ENCODE measurements around the gene KPNA1. TPM values are rescaled to one million over a fixed set of nuclear protein-coding genes. Genes with fewer than 3 reads are reported as not detected.

The KPNA1 gene
- total RNA-seq, 1 donor from 2014 or later: 86.1 TPM

- H3K9me3 Mint-ChIP-seq (ENCODE audit: unreplicated experiment): no peaks in the 10 kb centered on the region
- H3K4me1 Mint-ChIP-seq (ENCODE audit: low read depth, unreplicated experiment): no peaks in the 10 kb centered on the region
- no peak overlapping the region for H3K27ac Mint-ChIP-seq (ENCODE audit: unreplicated experiment)
- DNase-seq: no peak
- no peak overlapping the region for H3K4me3 Mint-ChIP-seq (ENCODE audit: unreplicated experiment)
- H3K36me3 Mint-ChIP-seq (ENCODE audit: unreplicated experiment): no peaks in the 10 kb centered on the region
- no peak for TF ChIP-seq CTCF (IDR thresholded peaks at IDR 0.05; ENCODE audit: partially characterized antibody, unreplicated experiment)
- no peaks in the 10 kb centered on the region for H3K27me3 Mint-ChIP-seq (ENCODE audit: unreplicated experiment)
Measured at GRCh38 chr3:122469659-122470058, 45.1 kb downstream of the KPNA1 start.

DNA sequence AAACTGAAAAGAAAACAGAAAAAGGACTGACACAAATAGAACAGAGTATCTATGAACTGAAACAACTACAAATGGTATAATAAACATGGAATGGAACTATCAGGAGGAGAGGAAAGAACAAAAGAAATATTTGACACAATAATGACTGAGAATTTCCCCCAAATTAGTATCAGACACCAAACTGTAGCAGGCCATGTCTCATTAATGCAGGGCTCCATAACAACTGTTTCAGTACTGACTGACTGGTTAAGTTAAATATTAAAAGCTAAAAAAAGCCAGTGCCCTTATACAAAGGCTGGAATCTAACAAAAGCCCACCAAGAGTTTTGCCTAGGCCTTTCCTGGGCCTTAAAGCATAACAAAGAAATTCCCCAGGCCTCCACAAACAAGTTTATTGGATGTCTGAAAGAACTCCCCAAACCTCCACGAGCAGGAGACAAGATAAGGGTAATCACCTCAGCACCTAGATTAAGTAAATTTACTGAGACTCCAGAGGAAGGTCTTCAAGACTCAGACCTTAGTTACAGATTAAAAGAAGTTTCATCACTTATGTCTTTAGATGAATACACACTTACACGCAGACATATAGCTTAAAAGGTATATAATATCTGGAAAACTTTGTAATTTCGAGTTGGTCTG, 45.7 kb downstream of the KPNA1 start:
- TF ChIP-seq CTCF (IDR thresholded peaks at IDR 0.05; ENCODE audit: partially characterized antibody, unreplicated experiment): no peak

DNA sequence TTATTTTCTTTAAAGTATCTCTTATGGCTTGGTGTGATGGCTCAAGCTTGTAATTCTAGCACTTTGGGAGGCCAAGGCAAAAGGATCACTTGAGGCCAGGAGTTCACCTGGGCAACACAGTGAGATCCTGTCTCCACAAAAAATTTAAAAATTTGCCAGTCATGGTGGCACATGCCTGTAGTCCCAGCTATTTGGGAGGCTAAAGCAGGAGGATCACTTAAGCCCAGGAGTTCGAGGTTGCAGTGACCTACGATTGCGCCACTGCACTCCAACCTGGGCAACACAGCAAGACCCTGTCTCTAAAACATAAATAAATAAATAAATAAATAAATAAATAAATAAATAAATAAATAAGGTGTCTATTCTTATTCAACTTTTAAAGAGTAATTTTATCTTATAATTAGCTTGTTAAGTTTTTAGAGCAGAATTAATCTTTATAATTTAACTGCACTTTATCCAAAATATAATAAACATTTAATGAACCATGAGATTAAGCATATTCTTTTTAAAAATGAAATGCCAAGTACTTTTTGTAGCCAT, 48.0 kb downstream of the KPNA1 start:
- H3K36me3 Mint-ChIP-seq (ENCODE audit: unreplicated experiment): no peaks in the 10 kb centered on the region

More for the DNA sequence above, 45.7 kb downstream of the KPNA1 start:
- Mint-ChIP-seq H3K4me3 (ENCODE audit: unreplicated experiment) (no peak overlapping the region), H3K27ac (ENCODE audit: unreplicated experiment) (no peak overlapping the region), H3K27me3 (ENCODE audit: unreplicated experiment) (no peaks in the 10 kb centered on the region), H3K9me3 (ENCODE audit: unreplicated experiment) (no peaks in the 10 kb centered on the region), H3K36me3 (ENCODE audit: unreplicated experiment) (no peaks in the 10 kb centered on the region), H3K4me1 (ENCODE audit: low read depth, unreplicated experiment) (no peaks in the 10 kb centered on the region)
- DNase-seq: no peak

DNA sequence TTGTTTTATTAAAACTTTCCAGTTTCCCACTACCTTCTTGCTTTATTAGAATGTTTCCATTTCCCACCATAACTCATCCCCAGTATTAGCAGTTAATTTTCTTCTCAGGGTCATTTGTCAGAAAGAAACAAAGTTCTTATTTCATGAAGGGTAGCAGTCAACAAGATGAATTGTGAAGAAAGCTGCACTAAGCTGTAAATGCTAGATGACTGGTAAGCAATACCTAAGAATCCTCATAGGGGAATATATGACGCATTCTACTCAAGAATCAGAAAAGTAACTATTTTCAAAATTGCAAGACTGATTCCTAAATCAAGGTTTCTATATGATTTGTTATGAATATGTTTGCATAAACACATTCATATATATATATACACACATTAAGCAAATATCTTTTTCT, 50.1 kb downstream of the KPNA1 start:
- H3K36me3 Mint-ChIP-seq (ENCODE audit: unreplicated experiment): no peaks in the 10 kb centered on the region
- H3K4me1 Mint-ChIP-seq (ENCODE audit: low read depth, unreplicated experiment): no peaks in the 10 kb centered on the region
- H3K27ac Mint-ChIP-seq (ENCODE audit: unreplicated experiment): no peak overlapping the region
- TF ChIP-seq CTCF (IDR thresholded peaks at IDR 0.05; ENCODE audit: partially characterized antibody, unreplicated experiment): no peak
- no peak for DNase-seq
- H3K27me3 Mint-ChIP-seq (ENCODE audit: unreplicated experiment): no peaks in the 10 kb centered on the region
- H3K4me3 Mint-ChIP-seq (ENCODE audit: unreplicated experiment): no peak overlapping the region
- H3K9me3 Mint-ChIP-seq (ENCODE audit: unreplicated experiment): peaks cover under 1% of the 10 kb centered on the region

More for the DNA sequence above, 48.0 kb downstream of the KPNA1 start:
- Mint-ChIP-seq H3K27ac (ENCODE audit: unreplicated experiment) (no peak overlapping the region), H3K27me3 (ENCODE audit: unreplicated experiment) (no peaks in the 10 kb centered on the region), H3K4me1 (ENCODE audit: low read depth, unreplicated experiment) (no peaks in the 10 kb centered on the region), H3K9me3 (ENCODE audit: unreplicated experiment) (no peaks in the 10 kb centered on the region), H3K4me3 (ENCODE audit: unreplicated experiment) (no peak overlapping the region)
- TF ChIP-seq CTCF (IDR thresholded peaks at IDR 0.05; ENCODE audit: partially characterized antibody, unreplicated experiment): no peak
- no peak for DNase-seq

DNA sequence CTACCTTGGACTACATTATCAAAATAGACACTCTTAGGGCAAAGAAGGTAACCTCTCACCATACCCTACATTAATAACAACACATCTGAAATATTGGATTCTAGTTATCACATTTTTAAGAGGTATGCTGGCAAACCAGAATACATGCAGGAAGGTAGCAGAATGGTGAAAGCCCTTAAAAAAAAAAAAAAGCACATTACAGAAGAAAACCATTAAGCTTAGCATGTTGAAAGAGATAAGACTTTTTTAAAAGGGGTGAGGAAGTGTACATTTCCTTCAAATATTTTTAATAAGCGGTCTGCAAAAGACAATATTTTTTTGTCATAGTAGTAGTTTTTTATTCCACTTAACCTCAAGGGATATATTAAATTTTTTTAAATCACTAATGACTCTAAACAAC, 52.3 kb downstream of the KPNA1 start:
- no peak overlapping the region for H3K27ac Mint-ChIP-seq (ENCODE audit: unreplicated experiment)
- TF ChIP-seq CTCF (IDR thresholded peaks at IDR 0.05; ENCODE audit: partially characterized antibody, unreplicated experiment): no peak
- H3K36me3 Mint-ChIP-seq (ENCODE audit: unreplicated experiment): no peaks in the 10 kb centered on the region
- no peak overlapping the region for H3K4me3 Mint-ChIP-seq (ENCODE audit: unreplicated experiment)
- DNase-seq: no peak
- no peaks in the 10 kb centered on the region for H3K4me1 Mint-ChIP-seq (ENCODE audit: low read depth, unreplicated experiment)
- H3K27me3 Mint-ChIP-seq (ENCODE audit: unreplicated experiment): no peaks in the 10 kb centered on the region
- H3K9me3 Mint-ChIP-seq (ENCODE audit: unreplicated experiment): peaks cover 2% of the 10 kb centered on the region

All from glutamatergic neuron (in vitro differentiated cells).